HG03457 (cell line): ENCODE measurements around the gene RNF133.
"Not testable (repeated sequence)": the region's sequence is repeated elsewhere in the genome, so short reads cannot be mapped to it uniquely, and the experiment has no call there.

Experiments used
- ATAC-seq: cut with Tn5 transposase; IDR thresholded peaks from one replicate; pipeline ENCODE4 v1.9.1; 2021; ENCODE audit warnings: moderate number of reproducible peaks; ENCODE audit not compliant: unreplicated experiment

The RNF133 gene

DNA sequence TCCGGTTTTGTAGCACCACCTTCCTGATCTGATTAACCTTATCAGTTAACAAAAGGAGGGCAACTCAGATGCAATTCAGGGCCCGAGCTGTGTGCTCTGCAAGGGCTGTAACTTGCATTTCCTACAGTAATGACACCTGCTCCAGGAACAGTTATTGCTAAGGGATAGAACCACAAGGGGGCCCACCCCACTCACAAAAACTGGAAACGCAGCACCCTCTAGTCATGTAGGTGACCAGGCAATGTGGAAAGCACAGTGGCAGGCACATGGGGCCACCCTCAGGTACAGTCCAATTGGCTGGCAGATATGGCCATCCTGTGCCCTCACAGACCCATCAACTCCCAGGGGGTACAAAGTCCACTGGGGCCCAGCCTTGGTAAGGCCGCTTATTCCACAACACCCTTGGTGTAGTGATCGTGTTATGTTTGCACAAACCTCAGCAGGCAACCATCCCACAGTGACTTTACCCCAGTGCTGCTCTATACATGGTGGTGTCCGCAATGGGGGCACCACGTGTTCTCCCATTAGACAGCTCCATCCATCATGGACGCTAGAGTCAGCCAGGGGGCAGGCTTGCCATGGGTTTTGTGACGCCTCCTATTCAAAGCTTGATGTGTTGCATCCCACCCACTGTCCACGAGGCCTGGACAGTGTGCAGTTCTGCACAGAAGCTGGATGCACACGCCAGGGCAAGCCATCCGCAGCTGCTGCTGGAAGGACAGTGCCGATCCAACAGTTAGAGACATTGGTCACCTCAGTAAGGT is 9.4 kb downstream of the RNF133 start:
- ATAC-seq = no peak

DNA sequence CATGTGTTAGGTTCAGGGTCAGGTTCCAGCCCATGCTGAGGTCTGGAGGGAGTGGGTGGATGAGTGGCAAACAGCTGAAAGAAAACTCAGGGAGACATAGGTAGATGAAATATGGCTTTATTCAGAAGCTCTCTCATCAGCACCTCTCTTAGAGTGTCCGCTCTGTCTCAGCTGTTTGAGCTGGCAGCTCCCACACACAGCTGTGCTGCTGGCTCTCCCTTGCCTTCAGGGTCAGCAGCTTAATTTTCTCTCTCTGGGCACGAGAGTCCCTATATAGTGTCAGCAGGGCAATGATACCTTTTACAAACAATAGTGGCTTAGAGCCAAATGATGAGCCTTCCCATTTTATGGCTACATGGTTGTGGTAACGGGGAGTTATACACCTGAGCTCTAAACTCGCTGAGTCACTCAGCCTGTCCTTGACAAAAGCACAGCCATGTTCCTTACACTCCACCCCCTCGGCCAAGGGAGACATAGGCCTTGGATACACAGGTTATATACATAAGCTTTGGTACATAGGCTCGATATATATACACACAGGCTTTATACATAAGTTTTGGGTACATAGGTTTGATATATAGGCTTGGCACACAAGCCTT is 10.4 kb downstream of the RNF133 start:
- no peak for ATAC-seq

DNA sequence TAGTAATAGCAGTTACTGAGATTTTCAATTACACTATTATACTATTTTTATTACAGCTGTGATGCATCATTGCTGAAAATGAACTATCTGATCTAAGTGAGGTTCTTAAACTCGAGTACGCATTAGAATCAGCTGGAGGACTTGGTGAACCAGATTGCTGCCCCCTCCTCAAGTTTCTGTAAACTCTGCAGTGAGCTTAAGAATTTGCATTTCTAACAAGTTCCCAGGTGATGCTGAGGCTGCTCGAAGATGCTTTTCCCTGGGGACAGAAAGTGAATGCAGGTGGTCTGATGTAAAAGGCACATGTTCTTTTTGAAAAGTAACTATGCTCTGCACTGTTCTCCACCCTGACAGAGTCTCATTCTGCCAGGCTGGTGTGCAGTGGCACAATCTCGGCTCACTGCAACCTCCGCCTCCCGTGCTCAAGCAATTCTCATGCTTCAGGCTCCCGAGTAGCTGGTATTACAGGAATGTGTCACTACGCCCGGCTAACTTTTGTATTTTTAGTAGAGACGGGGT is 12.5 kb downstream of the RNF133 start:
- ATAC-seq = no peak

DNA sequence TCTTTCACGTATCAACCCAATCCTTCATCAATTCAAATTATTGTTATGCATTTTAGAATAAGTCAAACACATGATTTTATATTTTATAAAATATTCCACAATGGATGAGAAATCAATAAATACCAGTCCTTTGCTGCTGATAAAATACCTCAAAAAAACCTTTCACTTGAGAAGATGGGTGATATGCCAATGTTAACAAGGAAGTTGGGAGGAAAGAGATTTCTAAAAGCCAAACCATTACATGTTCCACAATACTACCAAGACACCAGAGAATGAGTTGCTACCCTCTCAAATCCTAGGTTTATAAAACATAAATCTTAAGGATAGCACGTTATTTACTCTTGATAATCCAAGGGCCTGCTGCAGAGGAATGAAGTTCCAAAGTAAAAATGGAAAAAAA is 14.4 kb downstream of the RNF133 start:
- ATAC-seq = no peak

DNA sequence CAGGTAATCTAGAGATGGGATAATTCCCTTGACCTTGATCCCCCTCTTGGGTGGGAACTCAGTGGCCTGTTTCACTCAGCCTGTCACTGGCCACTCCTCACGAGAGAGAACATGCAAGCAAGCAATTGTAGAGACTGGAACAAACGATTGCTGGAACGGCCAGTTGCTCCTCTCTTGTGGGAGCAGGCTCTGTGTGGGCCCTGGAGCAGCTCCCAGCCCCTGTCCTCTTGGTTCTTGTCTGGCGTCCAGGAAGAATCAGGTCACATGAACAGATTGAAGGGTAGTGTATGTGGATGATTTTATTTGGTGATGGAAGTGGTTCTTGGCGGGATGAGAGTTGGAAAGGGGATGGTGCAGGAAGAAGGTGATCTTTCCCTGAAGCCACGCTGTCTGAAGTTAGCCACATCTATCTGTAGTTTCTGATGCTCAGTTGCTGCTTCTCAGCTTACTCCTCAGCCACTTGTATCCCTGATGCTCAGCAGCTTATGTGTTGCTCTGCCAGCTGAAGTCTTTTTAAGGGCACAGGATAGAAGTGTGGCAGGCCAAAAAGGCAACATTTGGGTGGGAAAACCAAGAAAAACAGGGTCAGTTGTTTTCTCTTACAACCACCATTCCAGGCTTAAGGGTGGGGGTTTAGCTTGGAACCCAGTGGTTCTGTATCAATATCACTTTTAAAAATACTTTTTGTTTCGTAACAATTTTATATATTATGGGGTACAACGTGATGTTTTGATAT is 15.9 kb downstream of the RNF133 start:
- ATAC-seq = no peak

DNA sequence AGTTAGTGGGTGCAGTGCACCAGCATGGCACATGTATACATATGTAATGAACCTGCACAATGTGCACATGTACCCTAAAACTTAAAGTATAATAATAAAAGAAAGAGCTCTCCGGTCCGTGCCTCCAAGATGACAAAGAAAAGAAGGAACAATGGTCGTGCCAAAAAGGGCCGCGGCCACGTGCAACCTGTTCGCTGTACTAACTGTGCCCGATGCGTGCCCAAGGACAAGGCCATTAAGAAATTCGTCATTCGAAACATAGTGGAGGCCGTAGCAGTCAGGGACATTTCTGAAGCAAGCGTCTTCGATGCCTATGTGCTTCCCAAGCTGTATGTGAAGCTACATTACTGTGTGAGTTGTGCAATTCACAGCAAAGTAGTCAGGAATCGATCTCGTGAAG is 17.7 kb downstream of the RNF133 start:
- ATAC-seq = not testable (repeated sequence)

DNA sequence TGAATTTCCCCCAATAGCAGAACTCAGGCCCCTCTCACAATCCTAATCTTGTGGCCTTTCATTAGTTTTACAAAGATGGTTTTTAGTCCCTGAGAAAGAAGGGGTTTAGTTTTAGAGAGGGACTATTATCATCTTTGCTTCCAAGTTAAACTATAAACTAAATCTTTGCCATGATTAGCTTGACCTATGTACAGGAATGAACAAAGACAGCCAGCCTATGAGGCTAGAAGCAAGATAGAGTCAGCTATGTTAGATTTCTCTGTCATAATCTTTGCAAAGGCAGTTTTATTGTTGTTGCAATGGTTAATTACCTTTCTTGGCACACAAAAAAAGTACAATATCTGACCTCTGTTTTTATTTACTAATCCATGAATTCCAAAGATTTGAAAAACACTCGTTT is 19.1 kb downstream of the RNF133 start:
- no peak for ATAC-seq

DNA sequence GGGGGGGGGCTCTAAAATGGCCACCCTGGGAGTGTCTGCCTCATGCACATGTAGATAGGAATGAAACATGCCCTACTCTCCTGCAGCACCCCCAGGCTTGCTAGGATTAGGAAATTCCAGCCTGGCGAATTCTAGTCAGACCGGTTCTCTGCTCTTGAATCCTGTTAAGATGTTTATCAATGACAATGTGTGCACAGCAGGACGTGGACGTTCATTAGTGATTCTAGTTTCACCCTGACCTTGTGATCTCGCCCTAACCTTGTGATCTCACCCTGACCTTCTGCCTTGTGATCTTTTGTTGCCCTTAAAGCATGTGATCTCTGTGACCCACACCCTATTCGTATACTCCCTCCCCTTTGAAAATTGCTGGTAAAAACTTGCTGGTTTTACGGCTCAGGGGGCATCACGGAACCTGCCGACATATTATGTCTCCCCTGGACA is 19.6 kb downstream of the RNF133 start:
- not testable (repeated sequence) for ATAC-seq

DNA sequence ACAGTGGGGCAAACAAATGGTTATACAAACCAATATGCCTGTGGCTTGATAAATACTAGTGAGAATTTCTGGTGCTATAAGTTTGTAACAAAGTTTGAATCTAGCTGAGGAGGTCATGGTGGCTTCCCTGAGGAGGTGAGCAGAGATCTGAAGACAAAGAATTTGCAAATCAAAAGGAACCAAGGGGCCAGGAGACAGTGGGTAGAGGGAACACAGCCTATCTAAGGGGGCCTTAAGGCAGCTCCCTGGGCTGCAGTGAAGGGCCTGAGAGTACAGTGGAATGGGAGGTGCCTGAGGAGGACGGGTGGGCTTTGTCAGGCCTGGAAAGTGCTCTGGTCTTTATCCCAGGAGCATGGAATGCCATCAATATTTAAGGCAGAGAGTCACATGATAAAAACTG is 21.8 kb downstream of the RNF133 start:
- ATAC-seq = no peak

DNA sequence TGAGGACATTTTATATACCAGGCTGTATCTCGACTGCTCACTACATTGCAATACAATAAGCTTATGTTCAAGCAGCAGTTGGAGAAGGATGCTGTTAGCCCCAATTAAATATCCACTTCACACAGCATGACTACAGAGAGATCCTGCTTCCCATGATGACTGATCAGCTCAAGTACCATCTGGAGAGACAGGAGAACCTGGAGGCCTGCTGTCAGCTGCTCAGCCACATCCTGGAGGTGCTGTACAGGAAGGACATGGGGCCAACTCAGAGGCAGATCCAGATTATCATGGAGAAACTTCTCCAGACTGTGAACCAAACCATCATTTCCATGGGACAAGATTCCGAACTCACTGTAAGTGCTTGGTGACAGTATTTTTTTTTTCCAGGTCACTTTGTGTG is 22.5 kb downstream of the RNF133 start:
- no peak for ATAC-seq

DNA sequence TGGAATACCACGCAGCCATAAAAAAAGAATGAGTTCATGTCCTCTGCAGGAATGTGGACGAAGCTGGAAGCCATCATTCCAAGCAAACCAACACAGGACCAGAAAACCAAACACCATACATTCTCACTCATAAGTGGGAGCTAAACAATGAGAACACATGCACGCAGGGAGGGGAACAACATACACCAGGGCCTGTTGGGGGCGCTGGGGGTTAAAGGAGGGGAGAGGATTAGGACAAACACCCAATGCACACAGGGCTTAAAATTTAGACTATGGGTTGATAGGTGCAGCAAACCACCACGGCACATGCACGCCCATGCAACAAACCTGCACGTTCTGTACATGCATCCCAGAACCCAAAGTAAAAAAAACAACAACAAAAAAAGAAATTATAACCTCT is 23.3 kb downstream of the RNF133 start:
- ATAC-seq = no peak

DNA sequence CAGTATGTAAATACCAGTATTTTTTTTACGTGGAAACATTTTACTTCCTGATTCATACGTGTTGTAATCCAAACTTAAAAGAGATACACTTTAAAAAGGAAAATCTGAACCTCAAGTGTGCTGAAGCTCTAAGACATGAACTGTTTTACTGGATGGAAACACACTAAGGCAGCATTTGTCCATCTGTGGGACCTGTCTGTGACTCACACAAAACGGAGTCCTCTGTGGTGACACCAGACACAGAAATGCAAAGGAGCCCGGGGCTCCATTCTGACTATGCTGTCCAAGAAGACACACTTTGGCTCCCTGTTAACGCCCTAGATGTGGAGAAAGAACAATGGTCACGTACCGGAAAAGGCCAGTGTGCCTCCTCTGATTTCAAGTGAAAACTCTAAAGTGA is 23.9 kb downstream of the RNF133 start:
- no peak for ATAC-seq

DNA sequence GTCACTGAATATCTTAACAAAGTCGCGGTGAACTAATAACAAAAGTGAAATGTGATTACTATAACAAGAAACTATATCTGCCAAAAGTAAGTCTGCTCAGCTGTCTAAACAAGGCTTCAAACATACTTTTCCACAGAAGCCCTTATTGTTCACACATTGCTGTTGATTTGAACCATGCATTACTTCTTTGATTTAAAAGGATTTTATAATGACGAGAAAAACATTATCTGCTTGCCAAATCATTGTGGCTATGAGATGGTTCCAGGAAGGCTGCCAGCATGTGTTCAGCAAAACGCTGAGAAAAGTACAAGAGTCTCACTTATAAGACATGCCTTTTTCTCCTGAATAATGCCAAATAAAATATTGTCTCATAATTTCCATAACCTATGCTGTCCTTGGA is 24.4 kb downstream of the RNF133 start:
- ATAC-seq = no peak

DNA sequence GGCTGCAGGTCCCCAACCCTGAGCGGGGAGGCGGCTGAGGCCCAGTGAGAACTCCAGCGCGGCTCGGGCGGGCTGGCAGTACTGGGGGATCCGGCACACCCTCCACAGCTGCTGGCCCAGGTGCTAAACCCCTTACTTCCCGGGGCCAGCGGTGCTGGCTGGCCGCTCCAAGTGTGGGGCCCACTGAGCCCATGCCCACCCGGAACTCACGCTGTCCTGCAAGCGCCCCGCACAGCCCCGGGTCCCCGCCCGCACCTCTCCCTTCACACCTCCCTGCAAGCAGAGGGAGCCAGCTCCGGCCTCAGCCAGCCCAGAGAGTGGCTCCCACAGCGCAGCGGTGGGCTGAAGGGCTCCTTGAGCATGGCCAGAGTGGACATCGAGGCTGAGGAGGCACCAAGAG is 25.0 kb downstream of the RNF133 start:
- no peak for ATAC-seq

DNA sequence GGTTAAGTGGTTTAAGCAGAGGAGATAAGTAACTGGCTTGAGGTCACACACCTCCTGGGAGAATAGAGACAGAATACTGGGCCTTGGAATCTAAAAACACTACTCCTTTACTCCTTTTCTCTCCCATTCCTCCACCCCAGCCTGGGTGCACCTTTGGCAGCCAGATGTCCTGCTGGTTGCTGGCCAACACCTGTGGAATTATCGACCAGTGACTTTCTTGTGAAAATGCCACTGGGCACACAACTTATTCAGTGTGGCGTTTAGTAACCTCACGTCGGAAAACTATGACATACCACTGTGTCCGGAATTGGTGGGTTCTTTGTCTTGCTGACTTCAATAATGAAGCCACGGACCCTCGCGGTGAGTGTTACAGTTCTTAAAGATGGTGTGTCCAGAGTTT is 26.4 kb downstream of the RNF133 start:
- ATAC-seq = no peak

DNA sequence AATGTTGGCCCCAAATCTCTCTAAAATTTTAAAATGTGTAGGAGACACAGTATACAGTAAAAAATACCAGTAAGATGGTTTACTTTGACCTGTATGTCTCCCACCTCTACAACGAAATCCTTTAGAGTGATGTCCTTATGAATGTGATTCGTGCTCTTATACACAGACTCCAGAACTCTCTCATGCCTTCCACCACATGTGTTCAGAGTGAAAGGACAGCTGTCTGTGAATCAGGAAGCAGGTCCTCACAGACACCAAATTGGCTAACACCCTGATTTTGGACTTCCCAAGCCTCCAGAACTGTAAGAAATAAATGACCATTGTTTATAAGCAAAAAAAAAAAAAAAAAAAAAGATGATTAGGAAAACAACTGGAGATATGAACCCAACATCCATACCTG is 35.2 kb downstream of the RNF133 start:
- no peak for ATAC-seq

DNA sequence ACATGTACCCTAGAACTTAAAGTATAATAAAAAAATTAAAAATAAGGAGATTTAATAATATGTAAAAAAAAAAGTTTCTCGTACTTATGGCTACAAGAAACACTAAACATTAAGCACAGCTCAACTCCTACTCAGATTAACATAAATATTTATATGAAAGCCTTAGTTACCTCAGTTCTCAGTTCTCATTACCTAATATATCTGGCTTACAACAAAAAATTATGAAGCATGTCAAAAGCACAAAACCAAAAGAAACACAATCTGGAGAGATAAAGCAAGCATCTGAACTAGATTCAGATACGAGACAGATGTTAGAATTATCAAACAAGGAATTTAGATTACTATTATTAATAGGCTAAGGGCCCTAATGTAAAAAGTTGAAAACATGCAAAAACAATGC is 40.1 kb downstream of the RNF133 start:
- no peak for ATAC-seq

DNA sequence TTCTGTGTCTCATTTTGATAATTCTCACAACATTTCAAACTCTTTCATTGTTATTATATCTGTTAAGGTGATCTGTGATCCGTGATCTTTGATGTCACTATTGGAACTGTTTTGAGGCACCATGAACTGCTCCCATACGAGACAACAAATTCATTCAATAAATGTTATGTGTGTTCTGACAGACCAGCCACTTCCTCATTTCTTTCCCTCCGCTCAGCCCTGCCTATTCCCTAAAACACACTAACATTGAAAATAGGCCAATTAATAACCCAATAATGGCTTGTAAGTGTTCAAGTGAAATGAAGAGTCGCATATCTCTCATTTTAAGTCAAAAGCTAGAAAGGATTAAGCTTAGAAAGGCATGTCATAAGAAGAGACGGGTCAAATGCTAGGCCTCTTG is 45.2 kb downstream of the RNF133 start:
- ATAC-seq = no peak

DNA sequence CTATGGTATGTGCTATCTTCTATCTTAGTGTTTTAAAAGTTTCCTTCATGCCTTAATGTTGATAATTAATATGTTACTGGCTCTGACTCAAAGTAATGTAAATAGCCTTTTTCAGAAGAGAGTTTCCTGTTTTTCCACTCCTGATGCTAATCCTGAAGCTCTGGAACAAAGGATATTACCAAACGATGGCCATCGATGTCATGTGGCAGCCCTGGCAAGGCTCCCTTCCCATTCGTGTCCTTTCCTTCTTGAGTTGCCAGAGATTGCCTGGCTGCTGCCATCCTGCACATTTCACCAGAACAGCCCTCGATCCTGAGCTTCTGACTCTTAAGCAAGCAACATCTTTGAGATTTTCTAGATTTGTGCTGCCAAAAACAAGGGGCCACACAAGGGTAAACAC is 46.0 kb downstream of the RNF133 start:
- ATAC-seq = no peak

DNA sequence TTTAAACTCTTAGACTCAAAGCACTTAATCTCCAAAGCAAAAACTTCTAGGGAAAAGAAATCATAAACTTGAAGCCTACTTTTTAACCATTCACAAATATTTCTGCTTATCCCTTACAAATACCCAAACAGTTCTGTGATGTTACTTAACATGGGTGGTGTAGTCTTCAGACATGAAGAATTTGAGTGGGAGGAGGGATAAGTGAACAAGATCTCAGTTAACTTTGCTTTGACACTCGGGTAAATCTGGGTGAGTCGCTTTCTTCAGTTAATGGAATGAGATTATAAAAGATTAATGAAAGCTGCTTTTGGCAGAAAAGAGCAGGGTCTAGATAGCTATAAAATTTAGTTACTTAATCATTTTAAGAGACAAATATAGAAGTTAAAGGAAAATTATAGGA is 47.5 kb downstream of the RNF133 start:
- ATAC-seq = no peak
